ENCODE results near the gene C1orf167.
A peak's percentile ranks its signal among the peaks of the same experiment; 100 is the strongest.

The C1orf167 gene

DNA sequence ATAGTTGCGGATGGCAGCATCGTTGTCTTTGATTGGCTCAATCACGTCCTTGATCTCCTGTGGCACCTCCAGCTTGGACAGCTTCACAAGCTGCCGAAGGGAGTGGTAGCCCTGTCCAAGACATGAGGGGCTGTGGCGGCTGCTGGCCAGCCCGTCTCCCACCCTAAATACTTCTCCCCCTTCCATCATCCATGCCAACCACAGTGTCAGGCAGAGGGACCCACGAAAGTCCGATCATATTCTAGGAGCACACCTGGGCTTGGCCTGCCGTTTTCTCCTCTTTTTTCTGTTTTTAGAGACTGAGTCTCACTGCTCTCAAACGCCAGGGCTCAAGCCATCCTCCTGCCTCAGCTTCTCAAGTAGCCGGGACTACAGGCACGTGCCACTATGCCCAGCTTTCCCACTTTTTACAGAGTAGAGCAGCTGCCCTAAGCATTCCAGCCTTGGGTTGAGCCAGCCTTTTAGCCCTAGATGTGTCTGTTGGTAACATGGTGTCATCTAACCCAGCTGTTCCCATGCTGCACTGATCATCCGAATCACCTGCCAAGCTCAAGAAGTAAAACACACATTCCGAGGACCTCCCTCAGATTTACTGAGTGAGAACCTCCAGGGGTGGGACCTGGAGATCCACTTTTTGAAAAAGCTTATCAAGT, 33.4 kb downstream of the C1orf167 start:
- intact Hi-C loops (cut with DNase I; ENCODE audit: low total_unique reads): no loop called here
- no peak overlapping the region for H3K4me3 ChIP-seq
- TF ChIP-seq, protein P1, sequence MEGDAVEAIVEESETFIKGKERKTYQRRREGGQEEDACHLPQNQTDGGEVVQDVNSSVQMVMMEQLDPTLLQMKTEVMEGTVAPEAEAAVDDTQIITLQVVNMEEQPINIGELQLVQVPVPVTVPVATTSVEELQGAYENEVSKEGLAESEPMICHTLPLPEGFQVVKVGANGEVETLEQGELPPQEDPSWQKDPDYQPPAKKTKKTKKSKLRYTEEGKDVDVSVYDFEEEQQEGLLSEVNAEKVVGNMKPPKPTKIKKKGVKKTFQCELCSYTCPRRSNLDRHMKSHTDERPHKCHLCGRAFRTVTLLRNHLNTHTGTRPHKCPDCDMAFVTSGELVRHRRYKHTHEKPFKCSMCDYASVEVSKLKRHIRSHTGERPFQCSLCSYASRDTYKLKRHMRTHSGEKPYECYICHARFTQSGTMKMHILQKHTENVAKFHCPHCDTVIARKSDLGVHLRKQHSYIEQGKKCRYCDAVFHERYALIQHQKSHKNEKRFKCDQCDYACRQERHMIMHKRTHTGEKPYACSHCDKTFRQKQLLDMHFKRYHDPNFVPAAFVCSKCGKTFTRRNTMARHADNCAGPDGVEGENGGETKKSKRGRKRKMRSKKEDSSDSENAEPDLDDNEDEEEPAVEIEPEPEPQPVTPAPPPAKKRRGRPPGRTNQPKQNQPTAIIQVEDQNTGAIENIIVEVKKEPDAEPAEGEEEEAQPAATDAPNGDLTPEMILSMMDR (IDR thresholded peaks at IDR 0.05): no peak
- H3K27ac ChIP-seq: peak overlapping the region; percentile 50 to 69
- no peaks in the 10 kb centered on the region for H3K27me3 ChIP-seq
- H3K9me3 ChIP-seq: no peaks in the 10 kb centered on the region
- peaks cover under 1 to 44% (median 18%) of the 10 kb centered on the region in 4 donors for H3K4me1 ChIP-seq
- DNase-seq: no peak
- H3K36me3 ChIP-seq: peaks cover 38 to 70% (median 50%) of the 10 kb centered on the region in 3 donors

DNA sequence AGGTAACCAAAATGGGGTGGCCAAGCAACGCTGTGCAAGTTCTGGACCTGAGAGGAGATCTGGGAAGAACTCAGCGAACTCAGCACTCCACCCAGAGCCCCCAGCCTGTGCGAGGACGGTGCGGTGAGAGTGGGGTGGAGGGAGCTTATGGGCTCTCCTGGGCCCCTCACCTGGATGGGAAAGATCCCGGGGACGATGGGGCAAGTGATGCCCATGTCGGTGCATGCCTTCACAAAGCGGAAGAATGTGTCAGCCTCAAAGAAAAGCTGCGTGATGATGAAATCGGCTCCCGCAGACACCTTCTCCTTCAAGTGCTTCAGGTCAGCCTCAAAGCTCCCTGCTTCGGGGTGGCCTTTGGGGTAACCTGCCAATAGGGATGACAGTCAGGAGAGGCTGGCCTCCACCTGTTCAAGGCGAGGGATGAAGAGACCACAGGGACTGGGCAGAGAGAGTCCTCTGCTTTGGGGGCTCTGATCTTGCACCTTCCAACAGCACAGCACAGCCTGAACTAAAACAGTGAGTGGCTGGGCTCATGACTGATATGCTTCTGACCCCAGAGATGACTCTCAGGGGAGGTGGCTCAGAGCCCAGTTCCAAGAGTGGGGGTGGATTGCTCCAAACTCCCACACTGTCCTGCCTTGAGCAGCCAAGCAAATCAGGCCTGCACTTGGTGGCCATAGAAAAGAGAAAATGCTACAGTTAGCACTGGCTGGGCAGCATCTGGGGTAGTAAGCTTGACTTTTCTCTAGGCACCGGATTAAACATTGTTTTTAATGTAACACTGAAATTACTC, 34.2 kb downstream of the C1orf167 start:
- peak in 1 of 2 donors; percentile 63 for DNase-seq
- Histone ChIP-seq H3K27me3 (no peaks in the 10 kb centered on the region), H3K27ac (peak overlapping the region; percentile 63 to 69), H3K4me3 (no peak overlapping the region), H3K4me1 (peaks cover 0 to 37% (median 12%) of the 10 kb centered on the region in 4 donors), H3K9me3 (no peaks in the 10 kb centered on the region), H3K36me3 (peaks cover 46 to 76% (median 59%) of the 10 kb centered on the region in 3 donors)
- intact Hi-C loops (cut with DNase I; ENCODE audit: low total_unique reads): no loop called here
- TF ChIP-seq, protein P1 (IDR thresholded peaks at IDR 0.05): no peak

DNA sequence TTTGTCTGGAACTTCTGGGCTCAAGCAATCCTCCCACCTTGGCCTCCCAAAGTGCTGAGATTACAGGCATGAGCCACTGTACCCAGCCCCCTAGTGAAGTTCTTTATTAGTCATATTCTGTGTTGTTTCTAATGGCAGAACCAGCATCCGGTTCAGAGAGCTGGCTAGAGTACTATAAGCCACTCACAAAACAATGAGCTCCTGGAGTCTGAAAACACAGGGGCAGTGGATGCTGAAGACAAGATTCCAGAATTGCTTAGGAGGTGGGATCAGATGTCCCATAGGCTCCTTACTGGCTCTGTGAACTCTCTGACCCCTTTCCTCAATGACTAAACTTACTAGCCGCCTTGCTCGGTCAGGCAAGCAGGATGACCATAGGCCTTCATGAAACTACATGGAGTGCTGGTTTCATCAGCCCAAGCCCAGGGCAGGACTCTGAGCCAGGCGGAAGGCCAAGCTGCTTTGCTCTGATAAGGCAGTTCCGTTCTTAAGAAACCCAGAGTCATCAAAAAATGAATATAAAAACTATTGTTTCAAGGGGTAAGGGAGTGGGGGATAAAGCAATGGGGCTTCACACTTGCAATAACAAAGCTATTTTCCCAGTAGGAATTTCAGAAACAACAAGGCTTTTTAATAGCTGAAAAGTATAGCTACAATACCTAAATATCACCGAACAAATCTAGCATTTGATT, 35.7 kb downstream of the C1orf167 start:
- peaks cover 41 to 71% (median 59%) of the 10 kb centered on the region in 3 donors for H3K36me3 ChIP-seq
- H3K27ac ChIP-seq: peak overlapping the region; percentile 63 to 69
- peaks cover 0 to 40% (median 16%) of the 10 kb centered on the region in 4 donors for H3K4me1 ChIP-seq
- peak; percentile 81 to 87 for DNase-seq
- H3K27me3 ChIP-seq: no peaks in the 10 kb centered on the region
- H3K9me3 ChIP-seq: no peaks in the 10 kb centered on the region
- intact Hi-C loops (cut with DNase I; ENCODE audit: low total_unique reads): no loop called here
- H3K4me3 ChIP-seq: no peak overlapping the region
- TF ChIP-seq, protein P1 (IDR thresholded peaks at IDR 0.05): no peak

DNA sequence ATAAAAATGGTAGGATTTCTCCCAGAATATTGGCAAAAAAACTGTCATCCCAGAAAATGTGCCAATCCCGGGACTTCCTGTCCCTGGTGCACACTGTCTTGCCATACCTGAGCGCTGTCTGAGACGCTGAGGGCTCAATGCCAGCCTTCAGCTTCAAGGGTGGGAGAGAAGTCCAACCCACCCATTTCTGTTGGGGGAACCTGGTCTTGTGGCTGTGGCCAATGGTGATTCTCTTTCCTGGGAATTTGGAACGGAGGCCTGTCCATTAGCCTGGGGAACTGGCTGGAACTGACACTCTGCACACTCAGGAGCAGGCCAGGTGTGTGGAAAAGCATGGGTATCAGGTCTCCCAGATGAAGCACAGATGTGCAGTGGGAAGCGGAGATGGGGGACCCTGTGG, 37.1 kb downstream of the C1orf167 start:
- peak in 1 of 2 donors; percentile 48 for DNase-seq

DNA sequence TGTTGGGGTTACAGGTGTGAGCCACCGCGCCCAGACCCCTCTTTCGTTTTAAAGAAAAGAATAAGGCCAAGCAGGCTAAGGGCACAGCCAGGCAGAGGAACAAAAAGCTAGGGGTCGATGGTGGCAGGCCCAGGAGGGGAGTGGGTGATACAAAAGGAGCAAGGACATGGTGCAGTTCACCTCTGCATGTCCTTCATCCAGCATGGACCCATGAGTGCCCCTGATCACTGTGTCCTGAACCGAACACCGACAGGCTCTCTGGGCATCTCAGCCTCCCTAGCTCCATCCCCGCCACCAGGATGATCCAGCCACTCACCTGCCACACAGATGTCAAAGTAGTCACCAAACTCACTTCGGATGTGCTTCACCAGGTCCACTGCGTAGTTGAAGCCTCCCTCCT, 37.9 kb downstream of the C1orf167 start:
- Histone ChIP-seq H3K36me3 (peaks cover 28 to 51% (median 39%) of the 10 kb centered on the region in 3 donors), H3K4me3 (no peak overlapping the region), H3K9me3 (no peaks in the 10 kb centered on the region), H3K4me1 (peaks cover 0 to 60% (median 33%) of the 10 kb centered on the region in 4 donors), H3K27ac (peak overlapping the region in 1 of 2 donors; percentile 32), H3K27me3 (no peaks in the 10 kb centered on the region)
- TF ChIP-seq, protein P1 (IDR thresholded peaks at IDR 0.05): no peak
- peak in 1 of 2 donors; percentile 38 for DNase-seq
- intact Hi-C loops (cut with DNase I; ENCODE audit: low total_unique reads): loop anchor here (10.0 kb wide), 1 partner anchor 145 kb away; the partner anchor contains the start of genes FBXO2 and FBXO44

More for the DNA sequence above, 37.1 kb downstream of the C1orf167 start:
- H3K27me3 ChIP-seq: no peaks in the 10 kb centered on the region
- intact Hi-C loops (cut with DNase I; ENCODE audit: low total_unique reads): no loop called here
- no peak overlapping the region for H3K4me3 ChIP-seq
- H3K9me3 ChIP-seq: no peaks in the 10 kb centered on the region
- H3K27ac ChIP-seq: peak overlapping the region in 1 of 2 donors; percentile 63
- TF ChIP-seq, protein P1 (IDR thresholded peaks at IDR 0.05): no peak
- peaks cover 36 to 59% (median 47%) of the 10 kb centered on the region in 3 donors for H3K36me3 ChIP-seq
- peaks cover 0 to 52% (median 25%) of the 10 kb centered on the region in 4 donors for H3K4me1 ChIP-seq
